ENCODE measurements around the gene CD52.

GRCh38 chr1:26306290-26307229 is 11.2 kb upstream of the CD52 start, which contains the start of gene UBXN11:
- no peak for TF ChIP-seq CTCF (IDR thresholded peaks at IDR 0.05)
- no peak for TF ChIP-seq REST (IDR thresholded peaks at IDR 0.05; ENCODE audit: insufficient read depth in 1 of 2, low read depth in 2 of 2, low read length in 1 of 2)

Data from Panc1 (cell line).